SU-DHL-6 (cell line): Measurements from ENCODE around the gene OR1J4.

ENCODE experiments used
- H2AFZ ChIP-seq: fragments of 200-600 bp; sonication (generic); 2 replicates; pipeline ENCODE4 v1.6.1; 2014; ENCODE audit warnings: low read depth, mild to moderate bottlenecking, moderate library complexity, mixed read lengths, antibody characterized with exemption, low read length; ENCODE audit not compliant: severe bottlenecking
- H3F3A ChIP-seq: fragments of 200-600 bp; shearing (Covaris generic); 2 replicates; pipeline ENCODE4 v1.6.0; 2016; ENCODE audit warnings: antibody characterized with exemption, mild to moderate bottlenecking; ENCODE audit not compliant: insufficient read depth
- H3K27ac ChIP-seq: fragments of 200-600 bp; sonication (generic); 2 replicates; pipeline ENCODE4 v1.5.1; 2016; ENCODE audit warnings: low read depth, mild to moderate bottlenecking, low read length, moderate library complexity, mixed read lengths
- H3K27me3 ChIP-seq: fragments of 200-600 bp; sonication (generic), shearing (Covaris generic); 2 replicates; pipeline ENCODE4 v1.6.0; 2014; ENCODE audit warnings: mild to moderate bottlenecking, low read length
- H3K36me3 ChIP-seq: fragments of 200-600 bp; sonication (generic); 2 replicates; pipeline ENCODE4 v1.6.1; 2014; ENCODE audit warnings: mild to moderate bottlenecking, low read length, mixed read lengths
- H3K4me2 ChIP-seq: fragments of 300-600, 200-600 bp; shearing (Covaris generic), sonication (generic); 2 replicates; pipeline ENCODE4 v1.6.0; 2014; ENCODE audit warnings: low read length, low read depth, mild to moderate bottlenecking; ENCODE audit not compliant: poor library complexity, severe bottlenecking
- H3K4me3 ChIP-seq: fragments of 200-600 bp; sonication (generic); 2 replicates; pipeline ENCODE4 v1.5.1; 2014; ENCODE audit warnings: antibody characterized with exemption, low read length, mild to moderate bottlenecking, mixed read lengths; ENCODE audit not compliant: insufficient read depth, poor library complexity, severe bottlenecking
- H3K79me2 ChIP-seq: fragments of 200-600 bp; sonication (generic); 2 replicates; pipeline ENCODE4 v1.6.1; 2014; ENCODE audit warnings: mild to moderate bottlenecking, low read length, moderate library complexity; ENCODE audit not compliant: insufficient read depth
- H3K9ac ChIP-seq: fragments of 200-600 bp; sonication (generic); 2 replicates; pipeline ENCODE4 v1.7.0; 2014; ENCODE audit warnings: mild to moderate bottlenecking, low read length
- H3K9me2 ChIP-seq: fragments of 200-600 bp; sonication (generic); replicated peaks from 2 replicates; pipeline ENCODE4 v1.6.1; 2014; ENCODE audit warnings: low read length; ENCODE audit not compliant: insufficient read depth
- H3K9me3 ChIP-seq: fragments of 200-600 bp; sonication (generic); 2 replicates; pipeline ENCODE4 v1.6.1; 2014; ENCODE audit warnings: low read length, mixed read lengths; ENCODE audit not compliant: insufficient read depth
- H4K20me1 ChIP-seq: fragments of 200-600 bp; sonication (generic); 2 replicates; pipeline ENCODE4 v1.6.1; 2014; ENCODE audit warnings: low read depth, mild to moderate bottlenecking, antibody characterized with exemption, low read length, moderate library complexity, mixed read lengths
- CTCF ChIP-seq: fragments of 200-600 bp; sonication (generic); IDR thresholded peaks from one replicate; pipeline ENCODE4 v1.5.1; 2017; ENCODE audit warnings: antibody characterized with exemption, mild to moderate bottlenecking, low read length, moderate library complexity; ENCODE audit not compliant: insufficient read depth, poor library complexity, severe bottlenecking
- EZH2phosphoT487 ChIP-seq: fragments of 200-600 bp; sonication (generic), shearing (Covaris generic); conservative IDR thresholded peaks from 2 replicates; pipeline ENCODE4 v1.6.1; 2018; ENCODE audit warnings: mild to moderate bottlenecking, antibody characterized with exemption, low read length, moderate library complexity, mixed read lengths

The OR1J4 gene

GRCh38 chr9:122562134-122562760, 43.3 kb downstream of the OR1J4 start:
- Histone ChIP-seq H3K4me3 (no peak overlapping the region), H4K20me1 (no peaks in the 10 kb centered on the region), H3K9ac (no peak overlapping the region), H3K4me2 (no peak overlapping the region), H3K9me2 (no peaks in the 10 kb centered on the region), H2AFZ (no peak overlapping the region), H3K27ac (no peak overlapping the region), H3F3A (no peaks in the 10 kb centered on the region), H3K36me3 (no peaks in the 10 kb centered on the region), H3K27me3 (no peaks in the 10 kb centered on the region), H3K79me2 (no peaks in the 10 kb centered on the region), H3K9me3 (no peaks in the 10 kb centered on the region)
- no peak for TF ChIP-seq EZH2phosphoT487
- TF ChIP-seq CTCF = no peak

- Histone ChIP-seq H3F3A (no peaks in the 10 kb centered on the region), H3K36me3 (no peaks in the 10 kb centered on the region), H3K9me2 (no peaks in the 10 kb centered on the region), H3K9me3 (no peaks in the 10 kb centered on the region), H3K9ac (no peak overlapping the region), H3K4me3 (no peak overlapping the region), H4K20me1 (no peaks in the 10 kb centered on the region), H3K27ac (no peak overlapping the region), H2AFZ (no peak overlapping the region), H3K4me2 (no peak overlapping the region), H3K79me2 (no peaks in the 10 kb centered on the region), H3K27me3 (no peaks in the 10 kb centered on the region)
- no peak for TF ChIP-seq CTCF
- TF ChIP-seq EZH2phosphoT487 = no peak
These were observed 49.0 kb downstream of the OR1J4 start for GRCh38 chr9:122567901-122568300.
